GM18909 (cell line): ENCODE measurements around the gene BUD23.
"Not testable (repeated sequence)": the region's sequence is repeated elsewhere in the genome, so short reads cannot be mapped to it uniquely, and the experiment has no call there.

Experiments used
- ATAC-seq: cut with Tn5 transposase; IDR thresholded peaks from one replicate; pipeline ENCODE4 v1.9.1; 2021; ENCODE audit warnings: mild to moderate bottlenecking; ENCODE audit not compliant: unreplicated experiment, poor library complexity

BUD23 gene

GRCh38 chr7:73699370-73700068 lies 16.1 kb downstream of the BUD23 start:
- no peak for ATAC-seq

DNA sequence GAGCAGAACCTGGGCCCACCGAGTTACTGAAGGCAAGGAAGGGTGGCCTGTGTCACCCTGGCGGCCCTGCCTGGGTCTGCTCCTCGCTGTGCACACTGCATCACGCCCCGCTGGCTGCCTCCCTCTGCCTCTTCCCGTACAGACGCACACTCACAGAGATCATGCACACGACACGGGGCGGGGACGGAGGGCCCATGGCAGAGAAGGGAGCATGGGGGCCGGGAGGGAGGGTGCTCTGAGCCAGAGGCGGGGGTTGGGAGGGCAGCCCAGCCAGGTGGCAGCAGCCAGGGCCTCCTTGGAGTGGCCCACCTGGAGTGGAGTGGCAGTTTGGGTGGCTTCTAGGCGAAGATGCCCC lies 16.6 kb downstream of the BUD23 start:
- ATAC-seq: no peak

DNA sequence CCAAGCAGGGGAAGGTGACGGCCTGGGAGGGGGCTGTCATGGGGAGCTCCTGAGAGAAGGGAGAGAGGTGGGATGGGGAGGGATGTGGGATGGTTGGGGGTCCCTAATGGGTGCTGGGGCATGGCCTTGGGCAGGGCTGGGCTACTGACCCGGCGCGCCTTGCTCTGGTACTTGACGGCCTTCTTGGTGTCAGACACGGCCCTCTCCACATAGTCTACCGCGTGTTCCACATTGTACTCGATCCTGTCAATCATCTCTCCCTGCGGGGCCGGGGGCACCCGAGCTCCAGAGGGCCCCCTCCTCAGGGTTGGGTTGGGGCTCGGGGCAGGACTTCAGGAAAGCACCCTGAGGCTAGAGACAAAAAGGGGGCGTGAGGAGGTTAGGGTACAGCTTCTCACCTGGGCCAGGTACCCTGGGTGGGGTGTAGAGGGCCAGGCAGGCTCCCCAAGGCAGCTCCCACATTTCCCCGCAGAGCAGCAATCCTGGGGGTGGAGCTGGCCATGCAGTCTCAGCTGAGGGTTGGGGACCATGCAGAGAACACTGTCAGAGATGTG lies 17.3 kb downstream of the BUD23 start:
- no peak for ATAC-seq

- ATAC-seq: no peak
These were observed 18.1 kb downstream of the BUD23 start for GRCh38 chr7:73701357-73701995.

DNA sequence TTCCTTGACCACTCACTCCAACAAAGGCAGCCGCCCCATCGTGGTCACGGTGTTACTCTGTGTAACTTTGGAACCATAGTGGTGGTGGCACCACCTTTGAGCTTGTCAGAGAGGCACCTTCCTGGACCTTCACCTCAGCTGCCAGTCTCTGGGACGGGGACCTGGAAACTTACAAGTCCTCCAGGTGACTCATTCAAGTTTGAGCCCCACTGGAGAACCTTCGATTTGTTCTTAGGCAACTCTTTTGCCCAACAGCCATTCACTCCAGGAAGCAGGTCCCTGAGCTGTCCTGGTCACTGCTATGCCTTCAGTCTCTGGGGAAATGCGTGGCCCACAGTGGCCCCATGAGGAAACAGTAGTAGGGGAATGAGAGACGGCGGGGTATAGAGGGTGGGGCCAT lies 18.8 kb downstream of the BUD23 start:
- no peak for ATAC-seq

DNA sequence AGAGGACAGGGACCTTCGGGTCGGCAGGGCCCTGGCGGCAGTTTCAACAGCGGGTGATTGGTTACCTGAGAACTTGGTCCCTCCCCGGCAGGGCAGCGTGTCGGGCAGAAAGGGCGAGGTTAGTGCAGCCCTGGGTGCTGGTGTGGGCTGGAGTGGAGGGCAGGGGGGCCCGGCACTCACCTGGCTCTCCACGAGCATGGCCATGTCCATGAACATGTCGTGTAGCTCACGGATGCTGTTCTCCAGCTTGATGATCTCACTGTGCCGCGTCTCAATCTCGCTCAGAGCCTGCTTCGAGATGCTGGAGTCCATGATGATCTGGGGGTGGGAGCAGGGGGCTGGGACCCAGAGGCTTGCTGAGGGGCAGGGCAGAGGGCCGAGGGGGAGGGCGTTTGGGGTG lies 19.3 kb downstream of the BUD23 start:
- ATAC-seq: no peak

DNA sequence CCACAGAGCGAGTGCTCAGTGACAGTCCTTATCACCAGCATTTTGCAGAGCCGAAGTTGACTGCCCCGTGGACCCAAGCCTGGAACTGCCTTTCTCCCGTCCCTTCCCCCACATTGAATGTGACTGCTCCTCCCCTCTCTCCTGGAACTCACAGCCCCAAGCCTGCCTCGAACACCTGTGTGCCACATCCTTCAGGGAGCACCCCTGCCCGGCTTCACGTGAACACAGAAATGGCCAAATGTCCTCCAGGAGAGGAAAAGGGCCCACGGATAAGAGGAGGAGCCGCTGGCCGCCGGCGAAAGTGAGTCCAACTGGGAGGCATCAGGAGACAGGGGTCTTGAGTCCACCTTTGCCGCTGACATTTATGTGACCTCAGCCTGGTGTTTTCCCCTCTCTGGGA lies 19.8 kb downstream of the BUD23 start:
- no peak for ATAC-seq

DNA sequence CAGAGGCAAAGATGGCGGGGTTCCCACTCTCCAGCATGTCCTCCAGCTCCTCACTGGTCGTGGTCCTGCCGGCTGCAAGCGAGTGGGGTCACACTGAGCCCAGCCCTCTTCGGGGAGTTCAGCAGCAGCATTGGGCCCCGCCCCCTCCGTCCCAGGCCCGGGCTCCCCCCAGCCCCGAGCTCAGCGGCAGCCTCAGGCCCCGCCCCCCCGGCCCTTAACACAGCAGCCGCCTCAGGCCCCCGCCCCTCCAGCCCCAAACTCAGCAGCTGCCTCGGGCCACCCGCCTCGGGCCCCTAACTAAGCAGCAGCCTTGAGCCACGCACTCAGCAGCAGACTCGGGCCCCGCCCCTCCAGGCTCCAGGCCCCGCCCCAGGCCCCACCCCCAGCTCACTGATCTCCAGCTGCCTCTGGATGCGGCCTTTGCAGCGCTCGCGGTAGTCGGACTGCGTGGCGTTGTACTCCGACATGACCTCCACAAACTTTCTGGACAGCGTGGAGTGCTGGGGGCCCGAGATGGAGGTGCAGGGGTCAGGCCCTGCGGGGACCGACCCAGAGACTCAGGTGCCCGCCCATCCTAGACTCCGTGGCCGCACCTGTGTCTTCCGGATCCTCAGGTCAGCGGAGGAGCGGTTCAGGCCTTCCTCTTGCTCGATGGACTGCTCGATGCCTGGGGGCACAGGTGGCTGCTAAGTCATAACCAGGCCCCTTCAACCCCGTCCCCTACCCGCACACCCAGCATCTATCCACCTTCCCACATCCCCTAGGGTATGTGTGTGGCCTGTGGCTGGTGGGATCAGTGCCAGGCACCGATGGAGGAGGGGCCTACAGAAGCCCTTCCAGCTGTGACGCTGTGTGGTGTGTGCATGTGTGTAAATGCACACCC lies 20.6 kb downstream of the BUD23 start:
- no peak for ATAC-seq

- ATAC-seq: no peak
These were observed 21.5 kb downstream of the BUD23 start for GRCh38 chr7:73704640-73705550.

DNA sequence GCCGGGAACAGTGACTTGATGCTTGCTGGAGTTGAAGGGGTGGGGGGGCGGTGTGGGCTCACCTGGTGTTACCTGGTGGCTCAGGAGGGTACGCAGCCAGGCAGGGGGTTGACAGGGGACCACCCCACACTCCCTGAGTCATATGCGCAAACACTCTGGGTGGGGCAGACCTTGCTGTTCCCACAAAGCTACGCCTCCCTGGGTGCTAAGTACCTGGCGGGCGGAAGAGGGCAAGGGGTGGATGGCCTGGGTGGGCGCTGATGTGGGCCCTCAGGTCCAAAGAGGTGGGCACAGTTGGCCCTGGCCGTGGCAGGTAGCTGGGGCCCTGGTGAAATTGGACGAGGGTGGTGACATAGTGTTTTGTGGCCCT lies 22.1 kb downstream of the BUD23 start:
- no peak for ATAC-seq

GRCh38 chr7:73706126-73707044 lies 23.0 kb downstream of the BUD23 start:
- ATAC-seq: no peak

DNA sequence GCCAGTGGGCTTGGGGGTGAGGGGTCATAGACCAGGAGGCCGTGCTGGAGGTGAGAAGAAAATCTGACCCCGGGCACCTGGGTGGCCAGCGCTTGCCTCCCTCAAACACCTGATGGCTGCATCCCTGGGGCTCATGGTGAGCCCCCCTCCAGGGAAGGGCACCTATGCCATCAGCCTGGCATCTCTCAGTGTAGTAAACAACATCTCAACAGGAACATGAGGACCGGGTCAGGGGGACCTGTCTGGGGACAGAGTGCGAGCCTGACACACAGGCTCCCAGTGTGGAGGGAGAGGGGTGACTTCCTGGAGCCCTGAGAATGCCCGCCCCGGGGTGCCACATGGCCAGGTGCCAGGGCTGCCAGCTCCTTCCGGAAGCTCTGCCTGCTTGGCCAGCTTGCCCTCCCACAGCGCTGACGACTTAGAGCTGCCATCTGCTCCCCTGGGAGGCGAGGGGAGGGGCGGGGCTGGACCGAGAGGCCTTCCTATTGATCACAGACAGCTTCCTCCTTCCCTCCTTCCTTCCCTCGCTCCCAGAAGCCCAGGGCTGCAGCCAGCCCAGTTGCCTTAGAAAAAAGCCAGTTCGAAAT lies 23.7 kb downstream of the BUD23 start:
- no peak for ATAC-seq

DNA sequence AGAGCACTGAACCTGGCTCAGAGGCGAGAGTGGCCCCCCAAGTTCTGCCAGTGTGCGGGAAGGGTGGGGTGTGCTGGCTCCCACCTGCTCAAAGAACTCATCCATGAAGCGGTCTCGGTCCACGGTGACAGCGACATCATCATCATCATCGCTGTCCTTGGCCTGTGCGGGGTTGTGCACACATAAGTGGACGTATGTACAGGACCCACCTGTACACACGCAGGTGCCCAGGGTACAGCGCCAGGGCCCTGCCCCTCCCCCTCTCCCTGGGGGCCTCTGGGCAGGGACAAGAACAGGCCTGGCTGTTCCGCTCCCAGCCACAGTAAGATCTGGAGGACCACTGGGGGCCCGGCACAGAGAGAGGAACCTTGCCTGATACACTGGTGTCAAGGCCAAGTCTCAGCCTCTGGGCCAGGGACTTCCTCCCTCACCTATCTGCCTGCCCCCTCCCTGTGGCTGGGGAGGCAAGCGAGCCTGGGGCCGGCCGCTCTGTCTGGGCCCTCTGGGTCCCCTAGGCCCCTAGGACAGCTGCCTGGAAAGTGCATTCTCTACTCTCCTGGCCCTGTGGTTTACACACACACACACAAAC lies 25.7 kb downstream of the BUD23 start:
- ATAC-seq: no peak

- ATAC-seq: no peak
These were observed 29.4 kb downstream of the BUD23 start for GRCh38 chr7:73712773-73713172.

GRCh38 chr7:73713319-73713718 lies 29.9 kb downstream of the BUD23 start:
- not testable (repeated sequence) for ATAC-seq

- no peak for ATAC-seq
These were observed 32.4 kb downstream of the BUD23 start for GRCh38 chr7:73715648-73716317.

GRCh38 chr7:73716318-73716890 lies 33.0 kb downstream of the BUD23 start:
- ATAC-seq: no peak
